Natural killer cell (primary cell): ENCODE measurements around the gene MTCH1. TPM values are rescaled to one million over a fixed set of nuclear protein-coding genes. Genes with fewer than 3 reads are reported as not detected.

Source experiments
- ATAC-seq, 3 donors: fragments of 150-1000 bp in 2 of 3; fragments of 200-7000 bp in 1 of 3; cut with Tn5 transposase; 1 replicate in 1 of 3; 2 replicates in 2 of 3; pipeline ENCODE4 v1.10.0; 2021; ENCODE audit warnings: mild to moderate bottlenecking in 2 of 3, moderate library complexity in 2 of 3
- DNase-seq, 2 donors: peaks; one replicate each; pipeline versions ENCODE4 v3.0.0 to v3.0.0-alpha.2; 2013 to 2021; ENCODE audit warnings: mixed read lengths in 1 of 2
- H3K27ac ChIP-seq: one replicate; pipeline ENCODE4 v1.5.1; 2013; ENCODE audit warnings: mild to moderate bottlenecking, low read length
- H3K27me3 ChIP-seq: one replicate; pipeline ENCODE4 v1.6.1; 2013; ENCODE audit warnings: low read length; ENCODE audit not compliant: control insufficient read depth, insufficient read depth
- H3K36me3 ChIP-seq: one replicate; pipeline ENCODE4 v1.6.1; 2013; ENCODE audit warnings: low read length; ENCODE audit not compliant: control insufficient read depth, insufficient read depth
- H3K4me1 ChIP-seq: one replicate; pipeline ENCODE4 v1.6.1; 2013; ENCODE audit warnings: low read length; ENCODE audit not compliant: control insufficient read depth, insufficient read depth
- H3K4me3 ChIP-seq: one replicate; pipeline ENCODE4 v1.5.1; 2013; ENCODE audit warnings: low read length
- H3K9me3 ChIP-seq: one replicate; pipeline ENCODE4 v1.6.1; 2013; ENCODE audit warnings: low read length; ENCODE audit not compliant: control insufficient read depth, insufficient read depth
- H3K27ac Mint-ChIP-seq, 2 donors: one replicate each; pipeline ENCODE4 v1.8.0; 2022; ENCODE audit warnings: mild to moderate bottlenecking in 2 of 2, mixed read lengths in 2 of 2, moderate library complexity in 1 of 2
- H3K27me3 Mint-ChIP-seq, 2 donors: one replicate each; pipeline ENCODE4 v1.8.0; 2022; ENCODE audit warnings: low read depth in 2 of 2, mixed read lengths in 2 of 2
- H3K36me3 Mint-ChIP-seq: one replicate; pipeline ENCODE4 v1.8.0; 2022; ENCODE audit warnings: mixed read lengths
- H3K4me1 Mint-ChIP-seq, 2 donors: one replicate each; pipeline ENCODE4 v1.8.0; 2022; ENCODE audit warnings: mixed read lengths in 2 of 2
- H3K4me3 Mint-ChIP-seq: one replicate; pipeline ENCODE4 v1.8.0; 2022; ENCODE audit warnings: mild to moderate bottlenecking, moderate library complexity, mixed read lengths
- H3K9me3 Mint-ChIP-seq, 2 donors: one replicate each; pipeline ENCODE4 v1.8.0; 2022; ENCODE audit warnings: mixed read lengths in 2 of 2
- CTCF ChIP-seq: fragments of 200-600 bp; IDR thresholded peaks from one replicate; pipeline ENCODE4 v1.8.0; 2022; ENCODE audit warnings: antibody characterized with exemption
- WGBS: methylation state at CpG from one replicate; pipeline ENCODE4 v1.1.7; 2013; ENCODE audit warnings: missing lambda C conversion rate; ENCODE audit not compliant: insufficient coverage; 5-methylcytosine and 5-hydroxymethylcytosine counted together
- intact Hi-C: fragments of 100-400 bp; cut with micrococcal nuclease; formaldehyde crosslinking; loops from one replicate; pipeline ENCODE4 v1.14.2; 2022
- total RNA-seq, 4 donors: library from RNA; stranded (reverse); fragments of 120-200 nt in 1 of 4; gene quantifications; one replicate each; pipeline versions ENCODE4 v1.2.3 to v1.2.4, GENCODE V29; 2013 to 2022

The MTCH1 gene
- total RNA-seq, 3 donors from 2014 or later (not counting 1 experiment from before 2014, with no cell fraction given): 158 to 180 (median 162) TPM

GRCh38 chr6:36975231-36976006 is 10.6 kb downstream of the MTCH1 start:
- ATAC-seq (no peak), DNase-seq (no peak)
- H3K27me3 ChIP-seq: no peaks in the 10 kb centered on the region
- no peak overlapping the region for H3K27ac Mint-ChIP-seq
- no peaks in the 10 kb centered on the region for H3K27me3 Mint-ChIP-seq
- H3K9me3 Mint-ChIP-seq: no peaks in the 10 kb centered on the region
- H3K4me1 ChIP-seq: no peaks in the 10 kb centered on the region
- no peak for TF ChIP-seq CTCF
- H3K36me3 ChIP-seq: peaks cover 83% of the 10 kb centered on the region
- intact Hi-C loops: no loop called here
- WGBS: 98% methylated on average over 7 of the region's 7 CpGs
- peaks cover 12 to 14% of the 10 kb centered on the region in 2 donors for H3K4me1 Mint-ChIP-seq
- no peak overlapping the region for H3K27ac ChIP-seq
- H3K36me3 Mint-ChIP-seq: no peaks in the 10 kb centered on the region
- H3K4me3 Mint-ChIP-seq: no peak overlapping the region
- H3K9me3 ChIP-seq: no peaks in the 10 kb centered on the region
- H3K4me3 ChIP-seq: no peak overlapping the region

GRCh38 chr6:36973647-36974046 is 12.3 kb downstream of the MTCH1 start:
- no peaks in the 10 kb centered on the region for H3K36me3 Mint-ChIP-seq
- no peak overlapping the region for H3K27ac Mint-ChIP-seq
- H3K36me3 ChIP-seq: peaks cover 97% of the 10 kb centered on the region
- no peak overlapping the region for H3K4me3 ChIP-seq
- no peak for TF ChIP-seq CTCF
- H3K27me3 ChIP-seq: no peaks in the 10 kb centered on the region
- no peak overlapping the region for H3K27ac ChIP-seq
- 91% methylated on average over 4 of the region's 4 CpGs for WGBS
- no peak for DNase-seq
- no peaks in the 10 kb centered on the region for H3K4me1 Mint-ChIP-seq
- no peak overlapping the region for H3K4me3 Mint-ChIP-seq
- no peaks in the 10 kb centered on the region for H3K9me3 ChIP-seq
- no peaks in the 10 kb centered on the region for H3K4me1 ChIP-seq
- H3K27me3 Mint-ChIP-seq: no peaks in the 10 kb centered on the region
- intact Hi-C loops: no loop called here
- ATAC-seq: no peak
- H3K9me3 Mint-ChIP-seq: no peaks in the 10 kb centered on the region

- Histone ChIP-seq H3K27me3 (no peaks in the 10 kb centered on the region), H3K4me1 (no peaks in the 10 kb centered on the region), H3K4me3 (no peak overlapping the region), H3K27ac (no peak overlapping the region), H3K36me3 (peaks cover 98% of the 10 kb centered on the region), H3K9me3 (no peaks in the 10 kb centered on the region)
- no peak for TF ChIP-seq CTCF
- H3K27ac Mint-ChIP-seq: no peak overlapping the region
- H3K27me3 Mint-ChIP-seq: no peaks in the 10 kb centered on the region
- no peak for ATAC-seq
- no peaks in the 10 kb centered on the region for H3K4me1 Mint-ChIP-seq
- WGBS: 100% methylated on average over 1 of the region's 1 CpG
- no peak for DNase-seq
- no peak overlapping the region for H3K4me3 Mint-ChIP-seq
- H3K9me3 Mint-ChIP-seq: no peaks in the 10 kb centered on the region
- intact Hi-C loops: no loop called here
- H3K36me3 Mint-ChIP-seq: no peaks in the 10 kb centered on the region
Observed at GRCh38 chr6:36973190-36973589, 12.8 kb downstream of the MTCH1 start.
